SIG-M5 (cell line): Measurements from ENCODE around the gene NSD2.

Source experiments
- DNase-seq: peaks from one replicate; lab custom pipeline; 2025; lab: John Stamatoyannopoulos, UW

NSD2 gene

GRCh38 chr4:1971456-1972200, 100.4 kb downstream of the NSD2 start:
- DNase-seq, result no peak

GRCh38 chr4:1972414-1972813, 101.2 kb downstream of the NSD2 start:
- no peak for DNase-seq

GRCh38 chr4:1973218-1973617, 102.0 kb downstream of the NSD2 start:
- no peak for DNase-seq

GRCh38 chr4:1973661-1974060, 102.5 kb downstream of the NSD2 start:
- DNase-seq, result no peak

GRCh38 chr4:1974840-1975239, 103.6 kb downstream of the NSD2 start:
- DNase-seq, result no peak

GRCh38 chr4:1975391-1975801, 104.2 kb downstream of the NSD2 start:
- DNase-seq, result no peak

- no peak for DNase-seq
Observed at GRCh38 chr4:1975880-1976279, 104.7 kb downstream of the NSD2 start.

- DNase-seq, result no peak
Observed at GRCh38 chr4:1976416-1977352, 105.5 kb downstream of the NSD2 start.

GRCh38 chr4:1978226-1978625, 107.0 kb downstream of the NSD2 start:
- DNase-seq, result no peak

- no peak for DNase-seq
Observed at GRCh38 chr4:1978741-1979476, 107.7 kb downstream of the NSD2 start.

GRCh38 chr4:1979477-1980196, 108.4 kb downstream of the NSD2 start:
- DNase-seq, result no peak

- no peak for DNase-seq
Observed at GRCh38 chr4:1980561-1981041, 109.4 kb downstream of the NSD2 start.

GRCh38 chr4:1981251-1982058, 110.3 kb downstream of the NSD2 start:
- no peak for DNase-seq

- no peak for DNase-seq
Observed at GRCh38 chr4:1982124-1983052, 111.2 kb downstream of the NSD2 start.

GRCh38 chr4:1983053-1983845, 112.1 kb downstream of the NSD2 start:
- DNase-seq, result no peak

GRCh38 chr4:1983846-1984405, 112.7 kb downstream of the NSD2 start:
- DNase-seq, result no peak

GRCh38 chr4:1984406-1985191, 113.4 kb downstream of the NSD2 start:
- DNase-seq, result no peak

- no peak for DNase-seq
Observed at GRCh38 chr4:1985294-1985693, 114.1 kb downstream of the NSD2 start.
